Hepatocyte (in vitro differentiated cells): ENCODE results near the gene TLX2.

Experiments
- CTCF ChIP-seq: fragments of 200-600 bp; sonication (generic); IDR thresholded peaks from 2 replicates; pipeline ENCODE4 v1.5.1; 2016; ENCODE audit warnings: antibody characterized with exemption, mild to moderate bottlenecking; ENCODE audit not compliant: poor library complexity
- EZH2phosphoT487 ChIP-seq: fragments of 200-600 bp; sonication (generic); IDR thresholded peaks from one replicate; pipeline ENCODE4 v1.6.1; 2018; ENCODE audit warnings: antibody characterized with exemption, mild to moderate bottlenecking, low read depth, moderate library complexity; ENCODE audit not compliant: unreplicated experiment, severe bottlenecking

GRCh38 chr2:74497777-74498499, 16.3 kb upstream of the TLX2 start:
- no peak for TF ChIP-seq CTCF
- TF ChIP-seq EZH2phosphoT487: no peak
